ENCODE measurements around the gene C5orf22.
"Not testable (repeated sequence)": the region's sequence is repeated elsewhere in the genome, so short reads cannot be mapped to it uniquely, and the experiment has no call there.

Gene C5orf22

GRCh38 chr5:31596354-31596753, 64.3 kb downstream of the C5orf22 start:
- Histone ChIP-seq H3K27ac (ENCODE audit: low read depth in 2 of 2, low read length in 2 of 2) (no peak overlapping the region), H3K27me3 (ENCODE audit: control insufficient read depth in 2 of 2, insufficient read depth in 2 of 2, low read length in 2 of 2) (peaks cover 0 to 2% of the 10 kb centered on the region in 2 donors), H3K9ac (ENCODE audit: low read depth in 1 of 2, low read length in 2 of 2) (no peak overlapping the region), H3K36me3 (ENCODE audit: control insufficient read depth in 2 of 2, insufficient read depth in 2 of 2, low read length in 2 of 2) (no peaks in the 10 kb centered on the region), H3K4me3 (ENCODE audit: low read length in 2 of 2) (no peak overlapping the region), H3K9me3 (ENCODE audit: control insufficient read depth in 2 of 2, low read length in 2 of 2) (no peaks in the 10 kb centered on the region), H3K4me1 (ENCODE audit: control insufficient read depth in 2 of 2, insufficient read depth in 2 of 2, low read length in 2 of 2) (no peaks in the 10 kb centered on the region)

DNA sequence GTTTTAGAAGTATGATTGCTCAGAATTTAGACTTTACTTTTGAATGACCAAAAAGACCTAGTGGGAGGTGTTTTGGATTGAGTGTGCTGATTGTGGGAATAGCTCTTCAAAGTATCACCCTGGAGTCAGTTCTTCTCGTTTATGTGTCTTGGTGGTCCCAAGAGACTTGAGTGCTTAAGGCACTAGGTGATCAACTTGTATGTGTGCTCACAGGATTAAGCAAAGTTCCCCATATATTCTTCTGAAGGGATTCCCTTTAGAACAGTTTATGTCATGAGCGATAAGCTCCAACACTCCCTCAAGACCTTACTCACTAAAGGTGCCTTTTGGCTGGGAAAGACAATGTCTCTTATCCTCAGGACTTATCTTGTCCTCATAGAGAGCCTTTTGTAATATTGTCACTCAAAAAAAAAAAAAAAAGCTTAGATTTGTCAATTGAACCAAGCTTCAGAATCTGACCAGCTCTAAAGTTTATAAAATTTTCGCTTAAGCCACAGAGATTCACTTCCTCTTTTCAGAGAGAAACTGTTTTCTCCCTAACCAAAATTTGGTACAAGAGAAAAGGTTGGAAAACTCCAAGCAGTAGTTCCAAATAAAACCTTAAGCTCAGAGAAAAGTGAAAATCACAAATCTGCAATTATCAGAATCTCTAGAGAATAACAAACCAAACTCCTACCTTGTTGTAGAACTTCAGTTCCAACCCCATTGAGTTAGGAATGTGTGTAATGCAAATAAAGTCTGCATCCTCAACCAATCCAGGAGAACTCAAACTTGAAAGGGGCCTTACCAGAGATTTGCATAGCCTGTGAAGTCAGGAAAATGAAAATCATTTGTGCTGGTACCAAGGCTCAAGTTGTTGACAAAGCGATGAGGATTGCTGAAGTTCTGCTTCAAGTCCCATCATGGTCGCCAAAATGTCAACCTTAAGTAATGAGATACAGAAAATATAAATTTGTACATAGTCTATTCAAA, 66.8 kb downstream of the C5orf22 start:
- Histone ChIP-seq H3K4me3 (ENCODE audit: low read length in 2 of 2) (no peak overlapping the region), H3K4me1 (ENCODE audit: control insufficient read depth in 2 of 2, insufficient read depth in 2 of 2, low read length in 2 of 2) (no peaks in the 10 kb centered on the region), H3K27me3 (ENCODE audit: control insufficient read depth in 2 of 2, insufficient read depth in 2 of 2, low read length in 2 of 2) (no peaks in the 10 kb centered on the region), H3K27ac (ENCODE audit: low read depth in 2 of 2, low read length in 2 of 2) (no peak overlapping the region), H3K9me3 (ENCODE audit: control insufficient read depth in 2 of 2, low read length in 2 of 2) (no peaks in the 10 kb centered on the region), H3K9ac (ENCODE audit: low read depth in 1 of 2, low read length in 2 of 2) (no peak overlapping the region), H3K36me3 (ENCODE audit: control insufficient read depth in 2 of 2, insufficient read depth in 2 of 2, low read length in 2 of 2) (no peaks in the 10 kb centered on the region)

GRCh38 chr5:31602305-31602704, 70.2 kb downstream of the C5orf22 start:
- not testable (repeated sequence) for H3K4me3 ChIP-seq (ENCODE audit: low read length in 2 of 2); H3K4me1 ChIP-seq (ENCODE audit: control insufficient read depth in 2 of 2, insufficient read depth in 2 of 2, low read length in 2 of 2); H3K9ac ChIP-seq (ENCODE audit: low read depth in 1 of 2, low read length in 2 of 2); H3K36me3 ChIP-seq (ENCODE audit: control insufficient read depth in 2 of 2, insufficient read depth in 2 of 2, low read length in 2 of 2); H3K27ac ChIP-seq (ENCODE audit: low read depth in 2 of 2, low read length in 2 of 2); H3K27me3 ChIP-seq (ENCODE audit: control insufficient read depth in 2 of 2, insufficient read depth in 2 of 2, low read length in 2 of 2); H3K9me3 ChIP-seq (ENCODE audit: control insufficient read depth in 2 of 2, low read length in 2 of 2)

DNA sequence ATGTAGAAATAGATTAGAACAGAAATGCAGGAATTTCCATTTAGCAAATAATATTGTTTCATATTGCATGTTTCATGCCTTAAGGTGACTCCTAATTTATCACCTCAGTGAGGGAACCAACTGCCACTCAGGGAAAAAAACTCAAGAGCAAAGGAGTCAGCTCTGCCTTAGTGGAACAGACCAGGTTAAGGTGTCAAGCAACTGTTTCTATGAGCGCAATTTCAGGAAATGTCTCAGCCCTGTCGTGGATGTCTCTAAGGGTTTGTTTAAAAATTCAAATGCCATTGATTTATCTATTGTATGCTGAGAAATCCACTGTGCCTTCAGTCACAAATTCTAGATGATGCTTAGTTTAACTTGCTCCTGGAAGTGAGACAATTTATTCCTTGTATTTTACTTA, 72.1 kb downstream of the C5orf22 start:
- H3K36me3 ChIP-seq (ENCODE audit: control insufficient read depth in 2 of 2, insufficient read depth in 2 of 2, low read length in 2 of 2), result no peaks in the 10 kb centered on the region
- H3K27me3 ChIP-seq (ENCODE audit: control insufficient read depth in 2 of 2, insufficient read depth in 2 of 2, low read length in 2 of 2), result no peaks in the 10 kb centered on the region
- no peaks in the 10 kb centered on the region for H3K9me3 ChIP-seq (ENCODE audit: control insufficient read depth in 2 of 2, low read length in 2 of 2)
- no peak overlapping the region for H3K4me3 ChIP-seq (ENCODE audit: low read length in 2 of 2)
- no peak overlapping the region for H3K27ac ChIP-seq (ENCODE audit: low read depth in 2 of 2, low read length in 2 of 2)
- H3K4me1 ChIP-seq (ENCODE audit: control insufficient read depth in 2 of 2, insufficient read depth in 2 of 2, low read length in 2 of 2), result no peaks in the 10 kb centered on the region
- H3K9ac ChIP-seq (ENCODE audit: low read depth in 1 of 2, low read length in 2 of 2), result no peak overlapping the region

DNA sequence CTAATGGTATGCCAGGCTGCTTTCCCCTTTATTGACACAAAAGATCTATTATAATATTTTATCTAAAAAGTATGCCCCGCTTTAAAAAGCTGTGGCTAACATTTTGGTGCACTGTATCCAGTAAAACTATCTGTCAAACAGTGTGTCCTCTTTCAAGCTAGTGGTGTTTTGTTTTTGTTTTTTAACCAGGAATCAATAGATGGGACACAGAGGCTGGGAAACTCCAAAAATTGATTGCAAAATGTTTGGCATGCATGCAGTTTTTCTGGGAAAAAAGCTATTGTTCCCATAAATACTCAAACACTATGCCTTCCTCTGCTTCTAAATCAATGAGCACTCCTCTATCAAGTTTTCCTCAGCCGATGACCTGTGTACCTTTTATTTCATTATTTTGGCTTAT, 72.5 kb downstream of the C5orf22 start:
- H3K9ac ChIP-seq (ENCODE audit: low read depth in 1 of 2, low read length in 2 of 2), result no peak overlapping the region

More for the DNA sequence above, 72.5 kb downstream of the C5orf22 start:
- Histone ChIP-seq H3K9me3 (ENCODE audit: control insufficient read depth in 2 of 2, low read length in 2 of 2) (no peaks in the 10 kb centered on the region), H3K4me1 (ENCODE audit: control insufficient read depth in 2 of 2, insufficient read depth in 2 of 2, low read length in 2 of 2) (no peaks in the 10 kb centered on the region), H3K27me3 (ENCODE audit: control insufficient read depth in 2 of 2, insufficient read depth in 2 of 2, low read length in 2 of 2) (no peaks in the 10 kb centered on the region), H3K4me3 (ENCODE audit: low read length in 2 of 2) (no peak overlapping the region), H3K36me3 (ENCODE audit: control insufficient read depth in 2 of 2, insufficient read depth in 2 of 2, low read length in 2 of 2) (no peaks in the 10 kb centered on the region), H3K27ac (ENCODE audit: low read depth in 2 of 2, low read length in 2 of 2) (no peak overlapping the region)

All from mucosa of rectum (tissue), 2 donors.